Prostate gland (tissue), 2 donors: ENCODE data around the gene MAML2. TPM values are rescaled to one million over a fixed set of nuclear protein-coding genes. Genes with fewer than 3 reads are reported as not detected.

Experiments
- DNase-seq: peaks from one replicate; pipeline ENCODE4 v3.0.0-alpha.2; 2019; ENCODE audit warnings: low spot score
- H3K27ac ChIP-seq, 2 donors: fragments of 200-600 bp; sonication (generic); 2 replicates each; pipeline ENCODE4 v1.5.1; 2017 to 2019
- H3K27me3 ChIP-seq: fragments of 200-600 bp; sonication (generic); replicated peaks from 2 replicates; pipeline ENCODE4 v1.5.1; 2019; ENCODE audit not compliant: insufficient read depth
- H3K36me3 ChIP-seq, 2 donors: fragments of 200-600 bp; sonication (generic); 1 replicate in 1 of 2; 2 replicates in 1 of 2; pipeline versions ENCODE4 v1.5.1 to v1.8.1; 2017 to 2019
- H3K4me1 ChIP-seq: fragments of 200-600 bp; sonication (generic); replicated peaks from 2 replicates; pipeline ENCODE4 v1.5.1; 2019
- H3K4me3 ChIP-seq, 2 donors: fragments of 200-600 bp; sonication (generic); 2 replicates each; pipeline ENCODE4 v1.5.1; 2017 to 2019
- H3K9me3 ChIP-seq: fragments of 200-600 bp; sonication (generic); 2 replicates; pipeline ENCODE4 v1.5.1; 2017
- CTCF ChIP-seq, 4 experiments: fragments of 200-600 bp in 2 of 4; fragments of 450-650 bp in 2 of 4; sonication (generic) in 2 of 4; IDR thresholded peaks; 1 replicate in 3 of 4; 2 replicates in 1 of 4; pipeline ENCODE4 v1.5.1; 2016 to 2019; ENCODE audit warnings: antibody characterized with exemption in 4 of 4, mild to moderate bottlenecking in 2 of 4, moderate library complexity in 2 of 4
- POLR2A ChIP-seq: fragments of 450-650 bp; IDR thresholded peaks from one replicate; pipeline ENCODE4 v1.6.1; 2016; ENCODE audit warnings: antibody characterized with exemption, mild to moderate bottlenecking
- POLR2AphosphoS5 ChIP-seq: sonication (generic); formaldehyde crosslinking; IDR thresholded peaks from one replicate; pipeline ENCODE4 v1.6.1; 2017; ENCODE audit warnings: antibody characterized with exemption
- WGBS: methylation state at CpG from one replicate; pipeline ENCODE4 v1.1.5; 2018; 5-methylcytosine and 5-hydroxymethylcytosine counted together
- intact Hi-C: fragments of 100-400 bp; cut with DNase I; formaldehyde crosslinking; loops from one replicate; pipeline ENCODE4 v1.14.2; 2022
- total RNA-seq, 2 donors: library from RNA; depleted of rRNA; stranded (reverse); fragments of >200 nt; gene quantifications; one replicate each; pipeline ENCODE4 v1.1.0, GENCODE V29; 2016

MAML2 gene
- total RNA-seq, 2 donors from 2014 or later: 28.9 to 30.4 TPM

GRCh38 chr11:96295369-96295768 is 47.6 kb downstream of the MAML2 start:
- 64% methylated on average over 4 of the region's 4 CpGs for WGBS
- TF ChIP-seq CTCF (IDR thresholded peaks at IDR 0.05) (no peak), POLR2A (no peak), POLR2AphosphoS5 (no peak)
- no peaks in the 10 kb centered on the region for H3K9me3 ChIP-seq
- no peaks in the 10 kb centered on the region for H3K36me3 ChIP-seq
- no peak overlapping the region for H3K27ac ChIP-seq
- intact Hi-C loops: no loop called here
- H3K4me1 ChIP-seq: no peaks in the 10 kb centered on the region
- no peak for DNase-seq
- H3K4me3 ChIP-seq: no peak overlapping the region
- H3K27me3 ChIP-seq: no peaks in the 10 kb centered on the region

GRCh38 chr11:96294289-96294688 is 48.7 kb downstream of the MAML2 start:
- TF ChIP-seq POLR2A: no peak
- no peak for TF ChIP-seq CTCF (IDR thresholded peaks at IDR 0.05)
- TF ChIP-seq POLR2AphosphoS5: no peak
- H3K27ac ChIP-seq: no peak overlapping the region
- 76% methylated on average over 3 of the region's 3 CpGs for WGBS
- H3K4me1 ChIP-seq: no peaks in the 10 kb centered on the region
- no peaks in the 10 kb centered on the region for H3K9me3 ChIP-seq
- intact Hi-C loops: no loop called here
- H3K36me3 ChIP-seq: no peaks in the 10 kb centered on the region
- DNase-seq: no peak
- H3K4me3 ChIP-seq: no peak overlapping the region
- H3K27me3 ChIP-seq: no peaks in the 10 kb centered on the region

GRCh38 chr11:96293598-96294021 is 49.4 kb downstream of the MAML2 start:
- no peak overlapping the region for H3K4me3 ChIP-seq
- intact Hi-C loops: no loop called here
- H3K4me1 ChIP-seq: no peaks in the 10 kb centered on the region
- DNase-seq: no peak
- TF ChIP-seq CTCF (IDR thresholded peaks at IDR 0.05): no peak
- no peak for TF ChIP-seq POLR2AphosphoS5
- no peak for TF ChIP-seq POLR2A
- WGBS: 34% methylated on average over 3 of the region's 3 CpGs
- H3K27ac ChIP-seq: peak overlapping the region in 1 of 2 donors; percentile 8
- no peaks in the 10 kb centered on the region for H3K9me3 ChIP-seq
- no peaks in the 10 kb centered on the region for H3K27me3 ChIP-seq
- H3K36me3 ChIP-seq: no peaks in the 10 kb centered on the region

- intact Hi-C loops: no loop called here
- no peak overlapping the region for H3K27ac ChIP-seq
- H3K36me3 ChIP-seq: no peaks in the 10 kb centered on the region
- WGBS: 67% methylated on average over 2 of the region's 2 CpGs
- no peak for DNase-seq
- no peaks in the 10 kb centered on the region for H3K27me3 ChIP-seq
- TF ChIP-seq POLR2AphosphoS5: no peak
- TF ChIP-seq POLR2A: no peak
- TF ChIP-seq CTCF (IDR thresholded peaks at IDR 0.05): no peak
- H3K9me3 ChIP-seq: no peaks in the 10 kb centered on the region
- no peaks in the 10 kb centered on the region for H3K4me1 ChIP-seq
- H3K4me3 ChIP-seq: no peak overlapping the region
Observed at GRCh38 chr11:96293109-96293508, 49.9 kb downstream of the MAML2 start.

- H3K4me1 ChIP-seq: no peaks in the 10 kb centered on the region
- H3K9me3 ChIP-seq: no peaks in the 10 kb centered on the region
- H3K4me3 ChIP-seq: no peak overlapping the region
- TF ChIP-seq POLR2AphosphoS5 (no peak), CTCF (IDR thresholded peaks at IDR 0.05) (no peak), POLR2A (no peak)
- DNase-seq: no peak
- intact Hi-C loops: no loop called here
- H3K27ac ChIP-seq: no peak overlapping the region
- H3K36me3 ChIP-seq: no peaks in the 10 kb centered on the region
- no peaks in the 10 kb centered on the region for H3K27me3 ChIP-seq
Observed at GRCh38 chr11:96292291-96293010, 50.5 kb downstream of the MAML2 start.
